ENCODE results near the gene DPP6.

GRCh38 chr7:154744861-154745258 lies 692.7 kb downstream of the DPP6 start:
- TF ChIP-seq, protein P1, sequence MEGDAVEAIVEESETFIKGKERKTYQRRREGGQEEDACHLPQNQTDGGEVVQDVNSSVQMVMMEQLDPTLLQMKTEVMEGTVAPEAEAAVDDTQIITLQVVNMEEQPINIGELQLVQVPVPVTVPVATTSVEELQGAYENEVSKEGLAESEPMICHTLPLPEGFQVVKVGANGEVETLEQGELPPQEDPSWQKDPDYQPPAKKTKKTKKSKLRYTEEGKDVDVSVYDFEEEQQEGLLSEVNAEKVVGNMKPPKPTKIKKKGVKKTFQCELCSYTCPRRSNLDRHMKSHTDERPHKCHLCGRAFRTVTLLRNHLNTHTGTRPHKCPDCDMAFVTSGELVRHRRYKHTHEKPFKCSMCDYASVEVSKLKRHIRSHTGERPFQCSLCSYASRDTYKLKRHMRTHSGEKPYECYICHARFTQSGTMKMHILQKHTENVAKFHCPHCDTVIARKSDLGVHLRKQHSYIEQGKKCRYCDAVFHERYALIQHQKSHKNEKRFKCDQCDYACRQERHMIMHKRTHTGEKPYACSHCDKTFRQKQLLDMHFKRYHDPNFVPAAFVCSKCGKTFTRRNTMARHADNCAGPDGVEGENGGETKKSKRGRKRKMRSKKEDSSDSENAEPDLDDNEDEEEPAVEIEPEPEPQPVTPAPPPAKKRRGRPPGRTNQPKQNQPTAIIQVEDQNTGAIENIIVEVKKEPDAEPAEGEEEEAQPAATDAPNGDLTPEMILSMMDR (IDR thresholded peaks at IDR 0.05): no peak
- TF ChIP-seq POLR2AphosphoS5 (IDR thresholded peaks at IDR 0.05): no peak
- TF ChIP-seq POLR2A (IDR thresholded peaks at IDR 0.05): no peak
